Measurements from ENCODE around the gene LBX2. TPM values are rescaled to one million over a fixed set of nuclear protein-coding genes. Genes with fewer than 3 reads are reported as not detected.
A peak's percentile ranks its signal among the peaks of the same experiment; 100 is the strongest.
"Not testable (repeated sequence)": the region's sequence is repeated elsewhere in the genome, so short reads cannot be mapped to it uniquely, and the experiment has no call there.

LBX2 gene
- polyA plus RNA-seq, 4 donors = 2.3 to 37.5 (median 5.3) TPM

GRCh38 chr2:74486141-74486540 is 13.3 kb downstream of the LBX2 start:
- Histone ChIP-seq H3K9me3 (ENCODE audit: control insufficient read depth in 2 of 2, insufficient read depth in 1 of 2, low read depth in 1 of 2, low read length in 1 of 2) (no peaks in the 10 kb centered on the region), H3K36me3 (ENCODE audit: control insufficient read depth in 3 of 3, insufficient read depth in 2 of 3, low read depth in 1 of 3, low read length in 3 of 3) (peaks cover 1 to 57% (median 3%) of the 10 kb centered on the region in 3 donors), H3K27ac (ENCODE audit: low read depth in 1 of 3, low read length in 2 of 3) (no peak overlapping the region), H3K4me1 (ENCODE audit: control insufficient read depth in 3 of 3, insufficient read depth in 2 of 3, low read depth in 1 of 3, low read length in 2 of 3) (peaks cover 2 to 46% (median 5%) of the 10 kb centered on the region in 3 donors), H3K4me3 (ENCODE audit: low read depth in 1 of 3, low read length in 3 of 3) (no peak overlapping the region), H3K27me3 (ENCODE audit: control insufficient read depth in 3 of 3, insufficient read depth in 3 of 3, low read length in 3 of 3) (no peaks in the 10 kb centered on the region)
- FAIRE-seq (no peak), DNase-seq (no peak)
- WGBS, 3 donors = 90 to 94% (median 93%) methylated on average over 2 of the region's 2 CpGs

- FAIRE-seq; H3K27me3 ChIP-seq (ENCODE audit: control insufficient read depth in 3 of 3, insufficient read depth in 3 of 3, low read length in 3 of 3); H3K9me3 ChIP-seq (ENCODE audit: control insufficient read depth in 2 of 2, insufficient read depth in 1 of 2, low read depth in 1 of 2, low read length in 1 of 2); DNase-seq: not testable (repeated sequence)
- Histone ChIP-seq H3K27ac (ENCODE audit: low read depth in 1 of 3, low read length in 2 of 3) (peak overlapping the region in 1 of 3 donors; percentile 86), H3K4me1 (ENCODE audit: control insufficient read depth in 3 of 3, insufficient read depth in 2 of 3, low read depth in 1 of 3, low read length in 2 of 3) (peaks cover 0 to 32% (median 2%) of the 10 kb centered on the region in 3 donors), H3K36me3 (ENCODE audit: control insufficient read depth in 3 of 3, insufficient read depth in 2 of 3, low read depth in 1 of 3, low read length in 3 of 3) (peaks cover 0 to 52% (median 0%) of the 10 kb centered on the region in 3 donors), H3K4me3 (ENCODE audit: low read depth in 1 of 3, low read length in 3 of 3) (peak overlapping the region; percentile 81 to 90 (median 85))
- WGBS, 3 donors = 45 to 72% (median 58%) methylated on average over 19 of the region's 19 CpGs
Measured at GRCh38 chr2:74483675-74484164, 15.7 kb downstream of the LBX2 start.

GRCh38 chr2:74482801-74483674 is 16.4 kb downstream of the LBX2 start, which contains the start of the genes CCDC142 and TTC31:
Gene CCDC142, minus strand, starts transcription at chr2:74482998. Its CDS starts 161 bp downstream, at chr2:74482837.
Gene TTC31, plus strand, starts transcription at chr2:74483081. Its CDS starts 15 bp downstream, at chr2:74483096.
- peaks cover 0 to 25% (median 2%) of the 10 kb centered on the region in 3 donors for H3K4me1 ChIP-seq (ENCODE audit: control insufficient read depth in 3 of 3, insufficient read depth in 2 of 3, low read depth in 1 of 3, low read length in 2 of 3)
- H3K27me3 ChIP-seq (ENCODE audit: control insufficient read depth in 3 of 3, insufficient read depth in 3 of 3, low read length in 3 of 3) = no peaks in the 10 kb centered on the region
- H3K9me3 ChIP-seq (ENCODE audit: control insufficient read depth in 2 of 2, insufficient read depth in 1 of 2, low read depth in 1 of 2, low read length in 1 of 2) = no peaks in the 10 kb centered on the region
- peaks cover 0 to 58% (median 2%) of the 10 kb centered on the region in 3 donors for H3K36me3 ChIP-seq (ENCODE audit: control insufficient read depth in 3 of 3, insufficient read depth in 2 of 3, low read depth in 1 of 3, low read length in 3 of 3)
- FAIRE-seq (no peak), DNase-seq (peak; percentile 99)
- WGBS, 3 donors = 0 to 1% (median 1%) methylated on average over 47 to 50 of the region's 50 CpGs
- peak within 1 kb of the TSS; percentile 81 to 90 (median 85) for H3K4me3 ChIP-seq (ENCODE audit: low read depth in 1 of 3, low read length in 3 of 3)
- peak within 1 kb of the TSS; percentile 86 to 96 (median 87) for H3K27ac ChIP-seq (ENCODE audit: low read depth in 1 of 3, low read length in 2 of 3)

- no peak for FAIRE-seq
- no peaks in the 10 kb centered on the region for H3K27me3 ChIP-seq (ENCODE audit: control insufficient read depth in 3 of 3, insufficient read depth in 3 of 3, low read length in 3 of 3)
- no peaks in the 10 kb centered on the region for H3K9me3 ChIP-seq (ENCODE audit: control insufficient read depth in 2 of 2, insufficient read depth in 1 of 2, low read depth in 1 of 2, low read length in 1 of 2)
- H3K27ac ChIP-seq (ENCODE audit: low read depth in 1 of 3, low read length in 2 of 3) = peak overlapping the region; percentile 86 to 96 (median 87)
- WGBS, 3 donors = 1 to 2% (median 1%) methylated on average over 67 to 80 of the region's 80 CpGs
- peak overlapping the region; percentile 81 to 90 (median 85) for H3K4me3 ChIP-seq (ENCODE audit: low read depth in 1 of 3, low read length in 3 of 3)
- peak; percentile 45 to 66 for DNase-seq
- H3K4me1 ChIP-seq (ENCODE audit: control insufficient read depth in 3 of 3, insufficient read depth in 2 of 3, low read depth in 1 of 3, low read length in 2 of 3) = peaks cover 0 to 24% (median 2%) of the 10 kb centered on the region in 3 donors
- peaks cover 0 to 58% (median 4%) of the 10 kb centered on the region in 3 donors for H3K36me3 ChIP-seq (ENCODE audit: control insufficient read depth in 3 of 3, insufficient read depth in 2 of 3, low read depth in 1 of 3, low read length in 3 of 3)
Measured at GRCh38 chr2:74481961-74482800, 17.2 kb downstream of the LBX2 start.

- Histone ChIP-seq H3K4me3 (ENCODE audit: low read depth in 1 of 3, low read length in 3 of 3) (peak overlapping the region in 2 of 3 donors; percentile 81 to 85), H3K27me3 (ENCODE audit: control insufficient read depth in 3 of 3, insufficient read depth in 3 of 3, low read length in 3 of 3) (no peaks in the 10 kb centered on the region), H3K27ac (ENCODE audit: low read depth in 1 of 3, low read length in 2 of 3) (peak overlapping the region in 1 of 3 donors; percentile 86), H3K36me3 (ENCODE audit: control insufficient read depth in 3 of 3, insufficient read depth in 2 of 3, low read depth in 1 of 3, low read length in 3 of 3) (peaks cover 0 to 53% (median 4%) of the 10 kb centered on the region in 3 donors), H3K9me3 (ENCODE audit: control insufficient read depth in 2 of 2, insufficient read depth in 1 of 2, low read depth in 1 of 2, low read length in 1 of 2) (no peaks in the 10 kb centered on the region), H3K4me1 (ENCODE audit: control insufficient read depth in 3 of 3, insufficient read depth in 2 of 3, low read depth in 1 of 3, low read length in 2 of 3) (peaks cover 0 to 29% (median 2%) of the 10 kb centered on the region in 3 donors)
- WGBS, 3 donors = 23 to 38% (median 27%) methylated on average over 3 of the region's 3 CpGs
- no peak for DNase-seq
- FAIRE-seq = no peak
Measured at GRCh38 chr2:74481431-74481830, 18.0 kb downstream of the LBX2 start.

GRCh38 chr2:74474899-74475298 is 24.5 kb downstream of the LBX2 start:
- Histone ChIP-seq H3K9me3 (ENCODE audit: control insufficient read depth in 2 of 2, insufficient read depth in 1 of 2, low read depth in 1 of 2, low read length in 1 of 2) (no peaks in the 10 kb centered on the region), H3K4me3 (ENCODE audit: low read depth in 1 of 3, low read length in 3 of 3) (no peak overlapping the region), H3K4me1 (ENCODE audit: control insufficient read depth in 3 of 3, insufficient read depth in 2 of 3, low read depth in 1 of 3, low read length in 2 of 3) (peaks cover 0 to 20% (median 1%) of the 10 kb centered on the region in 3 donors), H3K36me3 (ENCODE audit: control insufficient read depth in 3 of 3, insufficient read depth in 2 of 3, low read depth in 1 of 3, low read length in 3 of 3) (peaks cover 2 to 45% (median 4%) of the 10 kb centered on the region in 3 donors), H3K27me3 (ENCODE audit: control insufficient read depth in 3 of 3, insufficient read depth in 3 of 3, low read length in 3 of 3) (no peaks in the 10 kb centered on the region), H3K27ac (ENCODE audit: low read depth in 1 of 3, low read length in 2 of 3) (no peak overlapping the region)
- no peak for FAIRE-seq
- WGBS, 3 donors = 88 to 92% (median 90%) methylated on average over 5 of the region's 5 CpGs
- no peak for DNase-seq

- H3K36me3 ChIP-seq (ENCODE audit: control insufficient read depth in 3 of 3, insufficient read depth in 2 of 3, low read depth in 1 of 3, low read length in 3 of 3) = peaks cover 2 to 43% (median 4%) of the 10 kb centered on the region in 3 donors
- H3K27ac ChIP-seq (ENCODE audit: low read depth in 1 of 3, low read length in 2 of 3) = no peak overlapping the region
- DNase-seq (no peak), FAIRE-seq (no peak)
- no peaks in the 10 kb centered on the region for H3K9me3 ChIP-seq (ENCODE audit: control insufficient read depth in 2 of 2, insufficient read depth in 1 of 2, low read depth in 1 of 2, low read length in 1 of 2)
- H3K4me1 ChIP-seq (ENCODE audit: control insufficient read depth in 3 of 3, insufficient read depth in 2 of 3, low read depth in 1 of 3, low read length in 2 of 3) = peaks cover 0 to 20% (median 1%) of the 10 kb centered on the region in 3 donors
- no peak overlapping the region for H3K4me3 ChIP-seq (ENCODE audit: low read depth in 1 of 3, low read length in 3 of 3)
- H3K27me3 ChIP-seq (ENCODE audit: control insufficient read depth in 3 of 3, insufficient read depth in 3 of 3, low read length in 3 of 3) = no peaks in the 10 kb centered on the region
- WGBS, 3 donors = 87 to 93% (median 92%) methylated on average over 6 of the region's 6 CpGs
Measured at GRCh38 chr2:74474481-74474880, 24.9 kb downstream of the LBX2 start.

- FAIRE-seq (no peak), DNase-seq (no peak)
- Histone ChIP-seq H3K36me3 (ENCODE audit: control insufficient read depth in 3 of 3, insufficient read depth in 2 of 3, low read depth in 1 of 3, low read length in 3 of 3) (peaks cover 2 to 35% (median 2%) of the 10 kb centered on the region in 3 donors), H3K9me3 (ENCODE audit: control insufficient read depth in 2 of 2, insufficient read depth in 1 of 2, low read depth in 1 of 2, low read length in 1 of 2) (no peaks in the 10 kb centered on the region), H3K27me3 (ENCODE audit: control insufficient read depth in 3 of 3, insufficient read depth in 3 of 3, low read length in 3 of 3) (no peaks in the 10 kb centered on the region), H3K27ac (ENCODE audit: low read depth in 1 of 3, low read length in 2 of 3) (peak overlapping the region; percentile 76 to 96 (median 91)), H3K4me1 (ENCODE audit: control insufficient read depth in 3 of 3, insufficient read depth in 2 of 3, low read depth in 1 of 3, low read length in 2 of 3) (peaks cover 0 to 20% (median 1%) of the 10 kb centered on the region in 3 donors), H3K4me3 (ENCODE audit: low read depth in 1 of 3, low read length in 3 of 3) (peak overlapping the region; percentile 20 to 56 (median 52))
- 5 to 9% (median 7%) methylated on average over 7 of the region's 7 CpGs for WGBS, 3 donors
Measured at GRCh38 chr2:74472945-74473258, 26.5 kb downstream of the LBX2 start.

Measured in small intestine (tissue), 7 donors.